NB4 (cell line): ENCODE measurements around the gene UBR1.
"Not testable (repeated sequence)": the region's sequence is repeated elsewhere in the genome, so short reads cannot be mapped to it uniquely, and the experiment has no call there.

Experiments
- DNase-seq: peaks from one replicate; pipeline ENCODE4 v3.0.0; 2010; ENCODE audit warnings: low read depth
- H3K4me3 ChIP-seq: one replicate; pipeline ENCODE4 v1.5.1; 2011; ENCODE audit warnings: mild to moderate bottlenecking, low read depth, low read length, moderate library complexity
- CTCF ChIP-seq: IDR thresholded peaks from one replicate; pipeline ENCODE4 v1.5.1; 2012; ENCODE audit warnings: low read depth, low read length
- MAX ChIP-seq: IDR thresholded peaks from 2 replicates; pipeline ENCODE4 v1.6.1; 2011; ENCODE audit warnings: low read depth, low read length
- MYC ChIP-seq: IDR thresholded peaks from 2 replicates; pipeline ENCODE4 v1.6.1; 2011; ENCODE audit warnings: low read depth, low read length
- POLR2A ChIP-seq: IDR thresholded peaks from 2 replicates; pipeline ENCODE4 v1.6.1; 2011; ENCODE audit warnings: mild to moderate bottlenecking; ENCODE audit not compliant: insufficient read length; ENCODE audit errors: extremely low read depth

UBR1 gene

GRCh38 chr15:42903388-42904324, 202.2 kb downstream of the UBR1 start:
- no peak overlapping the region for H3K4me3 ChIP-seq
- no peak for TF ChIP-seq POLR2A
- no peak for TF ChIP-seq CTCF
- TF ChIP-seq MYC, result no peak
- TF ChIP-seq MAX, result no peak
- no peak for DNase-seq

DNA sequence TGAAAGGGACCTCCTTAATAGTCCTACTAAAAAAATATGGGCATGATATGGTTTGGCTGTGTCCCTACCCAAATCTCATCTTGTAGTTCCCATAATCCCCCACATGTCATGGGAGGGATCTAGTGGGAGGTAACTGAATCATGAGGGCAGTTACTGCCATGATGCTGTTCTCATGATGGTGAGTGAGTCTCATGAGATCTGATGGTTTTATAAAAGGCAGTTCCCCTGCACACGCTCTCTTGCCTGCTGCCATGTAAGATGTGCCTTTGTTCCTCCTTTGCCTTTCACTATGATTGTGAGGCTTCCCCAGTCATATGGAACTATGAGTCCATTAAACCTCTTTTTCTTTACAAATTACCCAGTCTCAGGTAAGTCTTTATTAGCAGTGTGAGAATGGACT, 211.9 kb downstream of the UBR1 start:
- H3K4me3 ChIP-seq, DNase-seq: not testable (repeated sequence)
